ENCODE measurements around the gene KATNBL1. TPM values are rescaled to one million over a fixed set of nuclear protein-coding genes. Genes with fewer than 3 reads are reported as not detected.
A peak's percentile ranks its signal among the peaks of the same experiment; 100 is the strongest.

The KATNBL1 gene
- 10 to 100 TPM; 39.2 to 41.3 TPM for total RNA-seq

GRCh38 chr15:34209421-34210282 is at the start of gene KATNBL1:
KATNBL1 (minus strand) TSS chr15:34210096; CDS start chr15:34163676, 46,420 bp downstream.
- peak within 1 kb of the TSS; percentile 82 to 86 for H3K4me3 Mint-ChIP-seq
- no peaks in the 10 kb centered on the region for H3K9me3 Mint-ChIP-seq
- DNase-seq (peak; percentile 98), ATAC-seq (replicated peaks in 1 of 2) (peak; percentile 88 to 95)
- H3K4me1 Mint-ChIP-seq (ENCODE audit: low read depth), result peaks cover 50% of the 10 kb centered on the region
- peaks cover 6% of the 10 kb centered on the region for H3K27me3 Mint-ChIP-seq (ENCODE audit: low read depth)
- peaks cover 0 to 4% of the 10 kb centered on the region in 2 donors for H3K36me3 Mint-ChIP-seq (ENCODE audit: insufficient read depth in 2 of 2)
- peak within 1 kb of the TSS; percentile 71 for H3K27ac Mint-ChIP-seq

- no peak overlapping the region for H3K4me3 Mint-ChIP-seq
- H3K36me3 Mint-ChIP-seq (ENCODE audit: insufficient read depth in 2 of 2), result peaks cover 0 to 2% of the 10 kb centered on the region in 2 donors
- ATAC-seq (replicated peaks in 1 of 2) (no peak), DNase-seq (no peak)
- H3K27me3 Mint-ChIP-seq (ENCODE audit: low read depth), result no peaks in the 10 kb centered on the region
- no peaks in the 10 kb centered on the region for H3K4me1 Mint-ChIP-seq (ENCODE audit: low read depth)
- no peak overlapping the region for H3K27ac Mint-ChIP-seq
- no peaks in the 10 kb centered on the region for H3K9me3 Mint-ChIP-seq
Measured at GRCh38 chr15:34259566-34259965, 49.7 kb upstream of the KATNBL1 start.

- Mint-ChIP-seq H3K4me1 (ENCODE audit: low read depth) (no peaks in the 10 kb centered on the region), H3K27ac (no peak overlapping the region), H3K27me3 (ENCODE audit: low read depth) (no peaks in the 10 kb centered on the region), H3K9me3 (no peaks in the 10 kb centered on the region), H3K4me3 (no peak overlapping the region), H3K36me3 (ENCODE audit: insufficient read depth in 2 of 2) (peaks cover 2 to 4% of the 10 kb centered on the region in 2 donors)
- ATAC-seq (replicated peaks in 1 of 2) (no peak), DNase-seq (no peak)
Measured at GRCh38 chr15:34258151-34258550, 48.3 kb upstream of the KATNBL1 start.

- ATAC-seq (replicated peaks in 1 of 2), result no peak
- no peaks in the 10 kb centered on the region for H3K9me3 Mint-ChIP-seq
- no peak for DNase-seq
- peaks cover 5% of the 10 kb centered on the region for H3K4me1 Mint-ChIP-seq (ENCODE audit: low read depth)
- no peaks in the 10 kb centered on the region for H3K27me3 Mint-ChIP-seq (ENCODE audit: low read depth)
- no peak overlapping the region for H3K27ac Mint-ChIP-seq
- H3K36me3 Mint-ChIP-seq (ENCODE audit: insufficient read depth in 2 of 2), result peaks cover 3 to 9% of the 10 kb centered on the region in 2 donors
- no peak overlapping the region for H3K4me3 Mint-ChIP-seq
Measured at GRCh38 chr15:34252545-34252944, 42.6 kb upstream of the KATNBL1 start.

- Mint-ChIP-seq H3K27ac (no peak overlapping the region), H3K27me3 (ENCODE audit: low read depth) (no peaks in the 10 kb centered on the region), H3K4me1 (ENCODE audit: low read depth) (peaks cover 6% of the 10 kb centered on the region), H3K4me3 (no peak overlapping the region), H3K9me3 (no peaks in the 10 kb centered on the region), H3K36me3 (ENCODE audit: insufficient read depth in 2 of 2) (peaks cover 4 to 7% of the 10 kb centered on the region in 2 donors)
- no peak for DNase-seq
- ATAC-seq (replicated peaks in 1 of 2), result no peak
Measured at GRCh38 chr15:34248190-34248589, 38.3 kb upstream of the KATNBL1 start.

- H3K4me3 Mint-ChIP-seq, result no peak overlapping the region
- H3K9me3 Mint-ChIP-seq, result no peaks in the 10 kb centered on the region
- peaks cover 17% of the 10 kb centered on the region for H3K4me1 Mint-ChIP-seq (ENCODE audit: low read depth)
- no peaks in the 10 kb centered on the region for H3K27me3 Mint-ChIP-seq (ENCODE audit: low read depth)
- peaks cover 1 to 8% of the 10 kb centered on the region in 2 donors for H3K36me3 Mint-ChIP-seq (ENCODE audit: insufficient read depth in 2 of 2)
- H3K27ac Mint-ChIP-seq, result no peak overlapping the region
- DNase-seq, result no peak
- ATAC-seq (replicated peaks in 1 of 2), result no peak
Measured at GRCh38 chr15:34246276-34246976, 36.5 kb upstream of the KATNBL1 start.

- no peak overlapping the region for H3K27ac Mint-ChIP-seq
- H3K27me3 Mint-ChIP-seq (ENCODE audit: low read depth), result no peaks in the 10 kb centered on the region
- H3K9me3 Mint-ChIP-seq, result no peaks in the 10 kb centered on the region
- ATAC-seq (replicated peaks in 1 of 2) (no peak), DNase-seq (no peak)
- H3K36me3 Mint-ChIP-seq (ENCODE audit: insufficient read depth in 2 of 2), result peaks cover 4 to 11% of the 10 kb centered on the region in 2 donors
- no peak overlapping the region for H3K4me3 Mint-ChIP-seq
- peaks cover 47% of the 10 kb centered on the region for H3K4me1 Mint-ChIP-seq (ENCODE audit: low read depth)
Measured at GRCh38 chr15:34243226-34243625, 33.3 kb upstream of the KATNBL1 start.

GRCh38 chr15:34242331-34242710 is 32.4 kb upstream of the KATNBL1 start:
- ATAC-seq (replicated peaks in 1 of 2) (no peak), DNase-seq (no peak)
- Mint-ChIP-seq H3K4me3 (no peak overlapping the region), H3K9me3 (no peaks in the 10 kb centered on the region), H3K27me3 (ENCODE audit: low read depth) (no peaks in the 10 kb centered on the region), H3K27ac (no peak overlapping the region), H3K4me1 (ENCODE audit: low read depth) (peaks cover 41% of the 10 kb centered on the region), H3K36me3 (ENCODE audit: insufficient read depth in 2 of 2) (peaks cover 4 to 11% of the 10 kb centered on the region in 2 donors)

- Mint-ChIP-seq H3K36me3 (ENCODE audit: insufficient read depth in 2 of 2) (peaks cover 4 to 12% of the 10 kb centered on the region in 2 donors), H3K4me1 (ENCODE audit: low read depth) (peaks cover 41% of the 10 kb centered on the region), H3K9me3 (no peaks in the 10 kb centered on the region), H3K27me3 (ENCODE audit: low read depth) (no peaks in the 10 kb centered on the region), H3K4me3 (no peak overlapping the region), H3K27ac (peak overlapping the region; percentile 18)
- ATAC-seq (replicated peaks in 1 of 2), result peak; percentile 50 to 51
- peak; percentile 12 to 29 for DNase-seq
Measured at GRCh38 chr15:34241376-34242330, 31.8 kb upstream of the KATNBL1 start.

- peak; percentile 25 to 49 for DNase-seq
- Mint-ChIP-seq H3K36me3 (ENCODE audit: insufficient read depth in 2 of 2) (peaks cover 6 to 16% of the 10 kb centered on the region in 2 donors), H3K4me1 (ENCODE audit: low read depth) (peaks cover 41% of the 10 kb centered on the region), H3K9me3 (no peaks in the 10 kb centered on the region), H3K4me3 (peak overlapping the region; percentile 72 to 76), H3K27me3 (ENCODE audit: low read depth) (no peaks in the 10 kb centered on the region), H3K27ac (peak overlapping the region; percentile 91)
- ATAC-seq (replicated peaks in 1 of 2), result peak; percentile 65 to 69
Measured at GRCh38 chr15:34240537-34240936, 30.6 kb upstream of the KATNBL1 start.

GRCh38 chr15:34239151-34239808 is 29.4 kb upstream of the KATNBL1 start:
- H3K4me3 Mint-ChIP-seq, result peak overlapping the region; percentile 63 to 82
- H3K27me3 Mint-ChIP-seq (ENCODE audit: low read depth), result no peaks in the 10 kb centered on the region
- no peaks in the 10 kb centered on the region for H3K9me3 Mint-ChIP-seq
- peak; percentile 48 to 65 for DNase-seq
- peaks cover 6 to 16% of the 10 kb centered on the region in 2 donors for H3K36me3 Mint-ChIP-seq (ENCODE audit: insufficient read depth in 2 of 2)
- peaks cover 41% of the 10 kb centered on the region for H3K4me1 Mint-ChIP-seq (ENCODE audit: low read depth)
- peak overlapping the region; percentile 88 for H3K27ac Mint-ChIP-seq
- peak; percentile 93 to 95 for ATAC-seq (replicated peaks in 1 of 2)

- peaks cover 12% of the 10 kb centered on the region for H3K4me1 Mint-ChIP-seq (ENCODE audit: low read depth)
- no peaks in the 10 kb centered on the region for H3K9me3 Mint-ChIP-seq
- H3K4me3 Mint-ChIP-seq, result peak overlapping the region in 1 of 2 donors; percentile 35
- peak in 1 of 2 donors; percentile 8 for DNase-seq
- H3K27me3 Mint-ChIP-seq (ENCODE audit: low read depth), result no peaks in the 10 kb centered on the region
- H3K27ac Mint-ChIP-seq, result peak overlapping the region; percentile 82
- H3K36me3 Mint-ChIP-seq (ENCODE audit: insufficient read depth in 2 of 2), result peaks cover 5 to 14% of the 10 kb centered on the region in 2 donors
- ATAC-seq (replicated peaks in 1 of 2), result peak; percentile 53 to 95
Measured at GRCh38 chr15:34233614-34234013, 23.7 kb upstream of the KATNBL1 start.
